Measurements from ENCODE around the gene SMG9. TPM values are rescaled to one million over a fixed set of nuclear protein-coding genes. Genes with fewer than 3 reads are reported as not detected.

Gene SMG9
- total RNA-seq, 3 donors from 2014 or later, result 32.2 to 41.4 (median 34.7) TPM

DNA sequence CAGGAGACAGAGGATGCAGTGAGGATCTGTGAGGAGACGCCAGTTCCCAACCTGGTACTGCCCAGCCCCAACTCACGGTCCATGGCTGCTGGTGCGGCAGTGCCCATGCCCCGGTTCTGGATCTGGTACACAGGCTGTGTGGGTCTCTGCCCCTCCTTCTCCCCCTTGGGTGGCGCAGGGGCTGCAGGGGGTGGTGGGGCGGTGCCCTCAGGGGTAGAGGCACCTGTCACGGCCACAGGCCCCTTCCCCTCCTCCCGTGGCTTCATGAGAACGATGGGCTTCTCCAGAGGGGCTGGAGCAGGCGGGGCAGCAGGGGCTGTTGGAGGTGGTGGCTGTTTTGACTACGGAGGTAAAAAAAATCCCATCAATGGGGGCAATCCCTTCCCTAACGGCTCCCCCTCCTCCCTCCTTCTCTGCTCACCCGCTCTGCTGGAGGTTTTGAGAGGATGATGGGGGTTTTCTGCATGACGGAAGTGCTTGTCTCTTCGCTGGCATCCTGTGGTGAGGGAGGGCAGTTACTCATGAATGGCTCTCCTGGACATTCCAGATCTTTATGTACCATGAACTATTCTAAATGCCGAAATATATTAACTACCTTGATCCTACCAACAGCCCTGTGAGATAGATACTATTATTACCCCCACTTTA lies 7.1 kb downstream of the SMG9 start:
- intact Hi-C loops (cut with DNase I, micrococcal nuclease), result loop anchor here (5.0 kb wide), 1 partner anchor 35 kb away; the partner anchor contains the start of gene KCNN4 (in 2 of the 2)

DNA sequence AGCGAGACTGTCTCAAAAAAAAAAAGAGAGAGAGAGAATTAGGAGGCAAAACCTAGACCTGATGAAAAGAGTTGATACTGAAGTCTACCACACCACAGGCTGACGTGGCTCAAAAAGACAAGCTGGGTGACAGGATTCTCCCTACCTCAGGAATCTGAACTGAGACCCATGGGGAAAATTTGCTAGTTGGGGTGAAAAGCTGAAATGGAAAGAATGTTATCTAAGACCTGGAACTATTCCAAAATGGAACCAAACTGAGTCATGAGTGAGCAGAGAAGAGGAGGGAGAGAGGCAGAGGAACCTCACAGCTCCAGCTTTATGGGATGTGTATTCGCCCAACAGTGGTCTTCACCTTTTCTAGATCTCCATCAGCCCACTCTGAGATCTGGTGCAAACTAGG lies 11.7 kb downstream of the SMG9 start:
- no peak for TF ChIP-seq CTCF (IDR thresholded peaks at IDR 0.05)
- no peak overlapping the region for H3K4me3 ChIP-seq
- no peaks in the 10 kb centered on the region for H3K9me3 ChIP-seq
- no peak for DNase-seq
- peaks cover 23% of the 10 kb centered on the region for H3K4me1 ChIP-seq (ENCODE audit: low read depth)
- peaks cover 5% of the 10 kb centered on the region for H3K36me3 ChIP-seq (ENCODE audit: low read depth)
- intact Hi-C loops (cut with DNase I, micrococcal nuclease), result no loop called here
- ATAC-seq, result no peak

More for the DNA sequence above, 7.1 kb downstream of the SMG9 start:
- DNase-seq, result no peak
- Histone ChIP-seq H3K4me3 (no peak overlapping the region), H3K36me3 (ENCODE audit: low read depth) (peaks cover 7% of the 10 kb centered on the region), H3K4me1 (ENCODE audit: low read depth) (peaks cover 10% of the 10 kb centered on the region), H3K9me3 (no peaks in the 10 kb centered on the region)
- TF ChIP-seq CTCF (IDR thresholded peaks at IDR 0.05), result no peak
- no peak for ATAC-seq

DNA sequence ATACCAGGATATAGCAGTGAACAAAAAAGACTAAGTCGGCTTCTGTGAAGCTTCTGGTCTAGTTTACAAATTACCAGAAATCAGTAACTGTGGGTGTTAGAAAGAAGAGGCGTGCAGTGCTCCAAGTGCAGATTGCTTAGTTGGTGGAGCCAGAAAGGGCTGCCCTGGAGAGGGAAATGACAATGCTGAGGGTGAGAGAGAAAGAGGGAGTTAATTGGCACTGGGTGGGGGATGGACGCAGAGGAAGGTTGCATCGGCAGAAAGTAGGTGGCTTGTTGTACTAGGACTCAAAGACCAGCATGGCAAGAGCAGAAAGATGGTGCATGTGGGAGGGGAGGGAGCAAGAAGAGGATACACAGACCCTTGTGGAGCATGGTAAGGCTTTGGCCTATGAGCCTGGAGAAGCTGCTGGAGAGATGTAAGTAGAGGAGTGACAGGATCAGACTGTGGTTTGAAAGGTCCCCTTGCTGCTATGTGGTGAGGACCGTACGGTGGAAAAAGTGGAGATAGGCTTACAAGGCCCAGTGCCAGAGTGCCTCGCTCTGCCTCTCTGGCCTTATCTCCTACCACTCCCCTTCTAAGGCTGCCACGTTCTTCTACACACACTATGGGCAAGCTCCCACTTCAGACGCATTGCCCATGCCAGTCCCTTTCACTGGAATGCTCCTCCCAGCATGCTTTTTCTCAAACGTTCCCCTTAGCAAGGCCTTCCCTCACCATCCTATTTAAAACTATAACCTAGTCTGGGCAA lies 13.5 kb downstream of the SMG9 start:
- intact Hi-C loops (cut with DNase I, micrococcal nuclease), result no loop called here
- Histone ChIP-seq H3K4me1 (ENCODE audit: low read depth) (peaks cover 23% of the 10 kb centered on the region), H3K9me3 (no peaks in the 10 kb centered on the region), H3K4me3 (no peak overlapping the region), H3K36me3 (ENCODE audit: low read depth) (peaks cover 5% of the 10 kb centered on the region)
- no peak for ATAC-seq
- DNase-seq, result no peak
- TF ChIP-seq CTCF (IDR thresholded peaks at IDR 0.05), result no peak

DNA sequence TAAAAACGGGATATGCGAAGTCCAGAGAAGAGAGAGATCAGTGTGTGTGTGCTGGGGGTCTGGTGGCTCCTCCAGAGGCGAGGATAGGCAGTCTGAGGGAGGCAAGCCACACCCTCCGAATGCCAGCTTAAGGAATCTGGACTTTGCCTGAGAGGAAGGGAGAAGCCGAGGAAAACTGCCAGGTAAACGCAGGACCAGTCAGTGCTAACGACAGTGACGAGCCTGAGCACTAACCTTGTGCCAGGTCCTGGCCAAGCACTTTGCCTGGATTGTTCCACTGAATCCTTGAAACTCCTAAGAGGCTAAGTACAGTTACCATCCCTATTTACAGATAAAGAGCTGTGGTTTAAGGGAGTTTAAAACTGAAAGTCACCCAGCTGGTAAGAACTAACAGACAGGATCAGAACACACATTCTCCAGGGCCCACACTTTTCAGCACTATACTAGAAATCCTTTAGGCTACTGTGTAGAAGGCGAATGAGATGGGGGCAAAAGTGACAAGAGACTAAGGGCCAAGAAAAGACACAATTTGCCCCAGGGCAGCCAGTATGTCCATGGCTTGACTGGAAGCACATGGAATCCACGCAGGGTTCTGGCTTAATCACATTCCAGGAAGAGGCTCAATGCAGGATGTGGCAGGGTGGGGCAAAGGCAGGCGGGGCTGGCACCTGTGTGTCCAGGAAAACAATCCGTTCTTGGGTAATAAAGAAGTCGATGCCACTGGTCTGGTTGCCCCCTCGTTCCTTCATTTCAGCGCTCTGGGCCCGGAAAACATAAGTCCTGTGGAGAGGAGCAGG lies 15.1 kb downstream of the SMG9 start:
- no peak overlapping the region for H3K4me3 ChIP-seq
- TF ChIP-seq CTCF (IDR thresholded peaks at IDR 0.05), result no peak
- peaks cover 5% of the 10 kb centered on the region for H3K36me3 ChIP-seq (ENCODE audit: low read depth)
- DNase-seq, result peak; percentile 85 to 90 (median 87)
- H3K9me3 ChIP-seq, result no peaks in the 10 kb centered on the region
- peak; percentile 93 for ATAC-seq
- H3K4me1 ChIP-seq (ENCODE audit: low read depth), result peaks cover 23% of the 10 kb centered on the region
- intact Hi-C loops (cut with DNase I, micrococcal nuclease), result no loop called here

DNA sequence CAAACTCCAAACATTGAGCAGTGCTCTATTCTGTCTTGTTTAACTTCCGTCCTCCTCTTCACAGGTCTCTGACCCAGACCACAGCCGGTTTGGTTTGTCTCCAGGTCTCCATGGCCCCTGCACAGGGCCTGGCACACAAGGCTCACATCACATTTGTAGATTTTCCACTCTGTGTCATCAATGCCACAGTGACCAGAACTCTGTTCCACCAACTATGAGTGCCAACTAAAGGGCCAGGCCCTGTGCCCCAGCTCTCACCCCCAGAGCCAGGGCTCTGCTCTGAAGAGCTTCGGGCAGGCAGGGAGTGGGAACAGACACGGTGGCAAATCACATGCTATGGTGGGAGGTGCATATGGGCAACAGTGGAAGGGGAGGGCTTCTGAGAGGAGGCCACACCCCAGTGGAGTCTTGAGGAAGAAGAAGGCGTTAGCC lies 16.0 kb downstream of the SMG9 start:
- Histone ChIP-seq H3K36me3 (ENCODE audit: low read depth) (peaks cover 5% of the 10 kb centered on the region), H3K4me1 (ENCODE audit: low read depth) (peaks cover 23% of the 10 kb centered on the region), H3K4me3 (no peak overlapping the region), H3K9me3 (no peaks in the 10 kb centered on the region)
- DNase-seq (peak; percentile 63 to 80 (median 70)), ATAC-seq (peak; percentile 80)
- no peak for TF ChIP-seq CTCF (IDR thresholded peaks at IDR 0.05)
- intact Hi-C loops (cut with DNase I, micrococcal nuclease), result no loop called here
